Activated CD8-positive, alpha-beta memory T cell treated with anti-CD3 and anti-CD28 coated beads, Interleukin-2, amount 10 ng/mL, durations not matched to agents 7 days and 5 days (primary cell): ENCODE measurements around the gene WDHD1. TPM values are rescaled to one million over a fixed set of nuclear protein-coding genes. Genes with fewer than 3 reads are reported as not detected.
"Not testable (repeated sequence)": the region's sequence is repeated elsewhere in the genome, so short reads cannot be mapped to it uniquely, and the experiment has no call there.

ENCODE experiments used
- ATAC-seq: fragments of 150-1000 bp; cut with Tn5 transposase; one replicate; pipeline ENCODE4 v1.10.0; 2021; ENCODE audit warnings: moderate library complexity
- CTCF ChIA-PET: fragments of 350-600 bp; sonication (Branson Sonifier 250); formaldehyde crosslinking; loops from one replicate; lab custom pipeline; 2021; ENCODE audit warnings: antibody characterized with exemption; lab: Charles Lee
- DNase-seq: peaks from one replicate; pipeline ENCODE4 v3.0.0-alpha.2; 2020
- H3K27ac Mint-ChIP-seq: one replicate; pipeline ENCODE4 v1.8.0; 2021; ENCODE audit warnings: mild to moderate bottlenecking, mixed read lengths
- H3K27me3 Mint-ChIP-seq: one replicate; pipeline ENCODE4 v1.8.0; 2021; ENCODE audit warnings: mixed read lengths
- H3K36me3 Mint-ChIP-seq: one replicate; pipeline ENCODE4 v1.8.0; 2021; ENCODE audit warnings: mild to moderate bottlenecking, mixed read lengths
- H3K4me1 Mint-ChIP-seq: one replicate; pipeline ENCODE4 v1.8.0; 2021; ENCODE audit warnings: mixed read lengths
- H3K4me3 Mint-ChIP-seq: one replicate; pipeline ENCODE4 v1.8.0; 2021; ENCODE audit warnings: mild to moderate bottlenecking, moderate library complexity, mixed read lengths
- H3K9me3 Mint-ChIP-seq: one replicate; pipeline ENCODE4 v1.8.0; 2022; ENCODE audit warnings: low read depth, mixed read lengths
- total RNA-seq, 2 experiments: library from RNA; stranded (reverse); gene quantifications; one replicate each; pipeline ENCODE4 v1.2.3, GENCODE V29; 2021

WDHD1 gene
- total RNA-seq, 2 experiments from 2014 or later = 57.4 to 57.7 TPM

- Mint-ChIP-seq H3K9me3 (no peaks in the 10 kb centered on the region), H3K27ac (no peak overlapping the region), H3K36me3 (peaks cover 53% of the 10 kb centered on the region), H3K27me3 (no peaks in the 10 kb centered on the region), H3K4me3 (no peak overlapping the region), H3K4me1 (peaks cover 1% of the 10 kb centered on the region)
- DNase-seq = no peak
- ATAC-seq = no peak
- CTCF ChIA-PET = interaction anchor here (4.4 kb wide), 1 partner anchor 13 kb away, joined by 17 read pairs; the partner anchor contains the start of gene MAPK1IP1L
These were observed 11.8 kb upstream of the WDHD1 start for GRCh38 chr14:55038708-55039107.

DNA sequence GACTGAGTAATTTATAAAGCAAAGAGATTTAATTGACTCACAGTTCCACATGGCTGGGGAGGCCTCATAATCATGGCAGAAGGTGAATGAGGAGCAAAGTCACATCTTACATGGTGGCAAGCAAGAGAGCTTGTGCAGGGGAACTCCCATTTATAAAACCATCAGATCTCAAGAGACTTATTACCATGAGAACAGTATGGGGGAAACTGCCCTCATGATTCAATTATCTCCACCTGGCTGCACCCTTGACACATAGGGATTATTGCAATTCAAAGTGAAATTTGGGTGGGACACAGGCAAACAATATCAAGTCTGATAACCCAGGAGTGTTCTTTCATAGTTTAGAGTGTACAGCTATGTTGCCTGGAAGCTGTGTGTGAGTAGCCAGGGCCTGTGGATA is 11.1 kb upstream of the WDHD1 start:
- ATAC-seq, H3K4me1 Mint-ChIP-seq, DNase-seq, H3K27ac Mint-ChIP-seq, H3K4me3 Mint-ChIP-seq, H3K9me3 Mint-ChIP-seq, H3K27me3 Mint-ChIP-seq: not testable (repeated sequence)
- CTCF ChIA-PET = interaction anchor here (4.4 kb wide), 1 partner anchor 13 kb away, joined by 17 read pairs; the partner anchor contains the start of gene MAPK1IP1L
- H3K36me3 Mint-ChIP-seq = peaks cover 49% of the 10 kb centered on the region

GRCh38 chr14:55031190-55031589 is 4.3 kb upstream of the WDHD1 start:
- H3K27me3 Mint-ChIP-seq = no peaks in the 10 kb centered on the region
- H3K27ac Mint-ChIP-seq = no peak overlapping the region
- no peaks in the 10 kb centered on the region for H3K9me3 Mint-ChIP-seq
- H3K4me3 Mint-ChIP-seq = no peak overlapping the region
- CTCF ChIA-PET = interaction anchor here (0.6 to 1.9 kb wide), 2 partner anchors 20 to 129 kb away, joined by 3 to 15 read pairs; partner anchors contain the start of genes GCH1 and MAPK1IP1L
- H3K36me3 Mint-ChIP-seq = peaks cover 23% of the 10 kb centered on the region
- H3K4me1 Mint-ChIP-seq = peaks cover 32% of the 10 kb centered on the region
- DNase-seq (no peak), ATAC-seq (no peak)

DNA sequence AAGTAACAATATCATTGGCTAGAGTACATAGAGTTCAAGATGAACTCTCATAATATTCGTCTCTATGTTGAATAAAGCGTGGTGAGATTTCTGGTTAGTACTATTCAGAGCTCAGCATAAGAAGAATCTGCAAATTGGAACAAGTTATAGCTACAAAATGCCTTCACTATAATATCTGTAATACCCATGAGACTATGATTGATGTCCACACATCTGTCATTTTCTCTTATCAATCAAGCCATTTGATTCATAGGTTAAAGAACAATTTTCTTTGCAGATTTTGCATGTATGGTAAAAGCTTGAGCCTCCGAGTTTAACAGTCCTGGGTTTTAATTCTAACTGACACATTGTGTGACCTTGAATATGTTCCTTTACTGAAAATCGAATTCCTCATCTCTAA is 1.6 kb upstream of the WDHD1 start:
- CTCF ChIA-PET = interaction anchor here (0.8 to 3.7 kb wide), 2 partner anchors 23 to 254 kb away, joined by 3 to 43 read pairs; partner anchors contain the start of gene MAPK1IP1L
- DNase-seq (no peak), ATAC-seq (no peak)
- H3K27ac Mint-ChIP-seq = peak overlapping the region; percentile 95
- H3K36me3 Mint-ChIP-seq = peaks cover 17% of the 10 kb centered on the region
- H3K27me3 Mint-ChIP-seq = no peaks in the 10 kb centered on the region
- peaks cover 46% of the 10 kb centered on the region for H3K4me1 Mint-ChIP-seq
- peak overlapping the region; percentile 95 for H3K4me3 Mint-ChIP-seq
- no peaks in the 10 kb centered on the region for H3K9me3 Mint-ChIP-seq

GRCh38 chr14:55028066-55028465 is 1.2 kb upstream of the WDHD1 start:
- DNase-seq (no peak), ATAC-seq (no peak)
- Mint-ChIP-seq H3K4me3 (peak overlapping the region; percentile 95), H3K27ac (peak overlapping the region; percentile 95), H3K27me3 (no peaks in the 10 kb centered on the region), H3K4me1 (peaks cover 49% of the 10 kb centered on the region), H3K9me3 (no peaks in the 10 kb centered on the region), H3K36me3 (peaks cover 19% of the 10 kb centered on the region)
- CTCF ChIA-PET = interaction anchor here (0.8 to 3.7 kb wide), 3 partner anchors 13 to 254 kb away, joined by 3 to 43 read pairs (median 9); partner anchors contain the start of gene MAPK1IP1L

- Mint-ChIP-seq H3K4me1 (peaks cover 57% of the 10 kb centered on the region), H3K4me3 (peak overlapping the region; percentile 95), H3K36me3 (peaks cover 27% of the 10 kb centered on the region), H3K27ac (peak overlapping the region; percentile 95), H3K27me3 (no peaks in the 10 kb centered on the region), H3K9me3 (no peaks in the 10 kb centered on the region)
- DNase-seq (no peak), ATAC-seq (no peak)
- CTCF ChIA-PET = interaction anchor here (0.8 to 3.7 kb wide), 12 partner anchors 11 to 307 kb away, joined by 3 to 43 read pairs (median 4); partner anchors contain the start of gene MAPK1IP1L
These were observed 482 bp downstream of the WDHD1 start for GRCh38 chr14:55026441-55026792.

DNA sequence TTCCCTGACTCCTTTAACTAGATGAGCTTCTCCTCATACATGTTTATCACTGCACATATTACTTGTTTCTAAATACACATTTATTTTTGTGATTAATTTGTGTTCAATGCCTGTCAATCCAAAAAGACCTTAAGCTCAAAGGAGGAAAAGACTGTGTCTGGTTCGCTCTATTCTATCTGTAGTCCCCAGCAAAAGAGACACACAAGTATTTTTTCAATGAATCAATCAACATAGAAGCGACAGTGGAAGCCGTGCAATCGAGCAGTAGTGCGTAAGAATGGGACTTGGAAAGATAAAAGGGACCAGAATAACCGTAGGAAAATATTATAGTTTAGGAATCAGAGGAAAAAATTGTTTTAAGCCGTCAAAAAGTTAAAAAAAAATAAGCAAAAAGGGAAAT is 951 bp downstream of the WDHD1 start:
- Mint-ChIP-seq H3K27me3 (no peaks in the 10 kb centered on the region), H3K4me3 (peak overlapping the region; percentile 95), H3K27ac (peak overlapping the region; percentile 95), H3K9me3 (no peaks in the 10 kb centered on the region), H3K36me3 (peaks cover 28% of the 10 kb centered on the region), H3K4me1 (peaks cover 56% of the 10 kb centered on the region)
- DNase-seq = no peak
- no peak for ATAC-seq
- CTCF ChIA-PET = interaction anchor here (0.8 to 3.7 kb wide), 5 partner anchors 11 to 99 kb away, joined by 3 to 43 read pairs (median 4); partner anchors contain the start of gene MAPK1IP1L

DNA sequence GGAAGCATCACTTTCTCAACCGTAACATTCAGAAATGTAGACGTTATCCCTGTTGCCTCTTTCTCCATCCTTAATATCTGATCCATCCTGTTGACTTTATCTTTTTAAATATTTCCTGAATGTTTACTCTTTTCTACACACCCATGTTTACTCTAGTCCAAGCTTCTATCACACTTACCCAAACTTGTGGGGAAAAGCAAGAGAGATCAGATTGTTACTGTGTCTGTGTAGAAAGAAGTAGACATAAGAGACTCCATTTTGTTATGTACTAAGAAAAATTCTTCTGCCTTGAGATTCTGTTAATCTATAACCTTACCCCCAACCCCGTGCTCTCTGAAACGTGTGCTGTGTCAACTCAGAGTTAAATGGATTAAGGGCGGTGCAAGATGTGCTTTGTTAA is 2.5 kb downstream of the WDHD1 start:
- not testable (repeated sequence) for H3K9me3 Mint-ChIP-seq, DNase-seq, H3K27me3 Mint-ChIP-seq, H3K4me3 Mint-ChIP-seq, H3K27ac Mint-ChIP-seq, ATAC-seq
- H3K36me3 Mint-ChIP-seq = peaks cover 37% of the 10 kb centered on the region
- peaks cover 52% of the 10 kb centered on the region for H3K4me1 Mint-ChIP-seq
- CTCF ChIA-PET = interaction anchor here (2.9 kb wide), 1 partner anchor 27 kb away, joined by 18 read pairs; the partner anchor contains the start of gene MAPK1IP1L

DNA sequence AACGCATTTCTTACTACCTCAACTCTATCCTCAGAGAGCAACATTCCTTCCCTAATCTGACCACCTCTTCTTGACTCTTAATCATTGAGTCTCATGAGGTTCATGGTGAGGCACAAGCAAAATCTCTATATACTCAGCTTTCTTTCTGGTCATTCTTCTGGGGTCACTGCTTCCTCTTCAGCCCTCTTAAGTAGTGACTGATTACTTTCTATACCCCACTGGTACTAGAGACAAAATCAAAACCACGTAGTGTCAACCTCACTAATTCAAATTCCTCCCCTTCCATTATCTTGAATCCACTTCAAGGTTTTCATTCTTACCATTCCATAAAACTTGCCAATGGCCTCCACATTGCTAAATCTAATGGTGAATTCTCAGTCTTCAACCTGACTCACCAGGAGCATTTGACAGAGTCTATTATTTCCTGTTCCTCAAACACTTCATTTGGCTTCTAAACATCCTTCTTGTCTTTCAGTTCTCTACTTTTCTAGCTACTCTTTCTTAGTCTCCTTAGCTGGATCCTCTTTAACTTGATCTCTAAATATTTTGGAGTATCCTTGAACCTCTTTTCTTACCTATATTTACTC is 6.8 kb downstream of the WDHD1 start:
- H3K36me3 Mint-ChIP-seq = peaks cover 48% of the 10 kb centered on the region
- no peaks in the 10 kb centered on the region for H3K9me3 Mint-ChIP-seq
- DNase-seq (no peak), ATAC-seq (no peak)
- peaks cover 28% of the 10 kb centered on the region for H3K4me1 Mint-ChIP-seq
- no peaks in the 10 kb centered on the region for H3K27me3 Mint-ChIP-seq
- CTCF ChIA-PET = no interaction called here
- no peak overlapping the region for H3K27ac Mint-ChIP-seq
- no peak overlapping the region for H3K4me3 Mint-ChIP-seq

DNA sequence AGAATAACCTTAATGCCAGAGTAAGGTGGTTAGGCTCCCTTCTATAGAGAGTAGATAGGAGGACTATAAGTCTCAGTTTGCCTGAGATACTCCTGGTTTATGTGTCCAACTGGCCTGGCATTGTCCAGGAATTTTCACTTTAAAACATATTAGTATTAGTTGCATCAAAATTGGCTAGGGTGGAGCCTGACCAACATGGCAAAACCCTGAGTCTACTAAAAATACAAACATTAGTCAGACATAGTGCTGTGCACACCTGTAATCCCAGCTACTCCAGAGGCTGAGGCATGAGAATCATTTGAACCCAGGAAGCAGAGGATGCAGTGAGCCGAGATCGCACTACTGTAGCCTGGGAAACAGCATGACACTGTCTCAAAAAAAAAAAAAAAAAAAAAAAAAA is 11.9 kb downstream of the WDHD1 start:
- CTCF ChIA-PET = interaction anchor here (1.3 to 3.0 kb wide), 2 partner anchors 12 to 36 kb away, joined by 5 to 9 read pairs; partner anchors contain the start of genes MAPK1IP1L, SOCS4 and WDHD1
- Mint-ChIP-seq H3K27ac (no peak overlapping the region), H3K36me3 (peaks cover 51% of the 10 kb centered on the region), H3K27me3 (no peaks in the 10 kb centered on the region), H3K4me3 (no peak overlapping the region), H3K9me3 (no peaks in the 10 kb centered on the region), H3K4me1 (peaks cover 5% of the 10 kb centered on the region)
- no peak for ATAC-seq
- no peak for DNase-seq

DNA sequence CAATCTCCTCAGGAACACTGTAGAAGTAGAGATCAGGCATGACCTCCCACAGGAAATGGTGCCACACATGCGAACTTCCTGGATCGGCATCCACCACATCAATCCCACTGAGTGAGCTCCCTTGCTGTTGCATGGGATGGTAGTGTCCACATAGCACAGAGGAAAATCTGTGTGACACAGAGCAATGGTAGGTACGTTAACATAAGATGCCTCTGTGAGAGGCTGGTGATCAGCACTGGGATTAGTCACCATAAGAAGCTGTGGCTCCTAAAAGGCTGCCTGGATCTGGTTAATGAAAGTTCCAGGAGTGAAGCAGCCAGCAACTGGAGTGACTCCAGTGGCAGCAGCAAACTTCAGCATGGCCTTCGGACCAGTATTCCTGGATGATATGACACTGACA is 21.8 kb downstream of the WDHD1 start:
- H3K27me3 Mint-ChIP-seq = no peaks in the 10 kb centered on the region
- peaks cover 4% of the 10 kb centered on the region for H3K4me1 Mint-ChIP-seq
- CTCF ChIA-PET = no interaction called here
- DNase-seq = no peak
- no peak overlapping the region for H3K27ac Mint-ChIP-seq
- peaks cover 51% of the 10 kb centered on the region for H3K36me3 Mint-ChIP-seq
- H3K9me3 Mint-ChIP-seq = no peaks in the 10 kb centered on the region
- ATAC-seq = no peak
- no peak overlapping the region for H3K4me3 Mint-ChIP-seq

- Mint-ChIP-seq H3K36me3 (peaks cover 44% of the 10 kb centered on the region), H3K4me3 (no peak overlapping the region), H3K4me1 (peaks cover 4% of the 10 kb centered on the region), H3K9me3 (no peaks in the 10 kb centered on the region), H3K27me3 (no peaks in the 10 kb centered on the region), H3K27ac (no peak overlapping the region)
- no peak for DNase-seq
- ATAC-seq = no peak
- CTCF ChIA-PET = interaction anchor here (1.0 kb wide), 1 partner anchor 72 kb away, joined by 3 read pairs; no protein-coding TSS in a partner anchor
These were observed 26.5 kb downstream of the WDHD1 start for GRCh38 chr14:55000381-55000780.

GRCh38 chr14:54985156-54985555 is 41.7 kb downstream of the WDHD1 start:
- CTCF ChIA-PET = interaction anchor here (1.4 kb wide), 1 partner anchor 18 kb away, joined by 5 read pairs; no protein-coding TSS in a partner anchor
- DNase-seq = no peak
- Mint-ChIP-seq H3K27ac (no peak overlapping the region), H3K4me1 (no peaks in the 10 kb centered on the region), H3K27me3 (no peaks in the 10 kb centered on the region), H3K9me3 (peaks cover 3% of the 10 kb centered on the region), H3K4me3 (no peak overlapping the region), H3K36me3 (peaks cover 50% of the 10 kb centered on the region)
- ATAC-seq = no peak

GRCh38 chr14:54981698-54982097 is 45.2 kb downstream of the WDHD1 start:
- CTCF ChIA-PET = interaction anchor here (0.7 to 1.3 kb wide), 2 partner anchors 83 to 100 kb away, joined by 3 to 4 read pairs; no protein-coding TSS in a partner anchor
- H3K4me1 Mint-ChIP-seq = peaks cover 13% of the 10 kb centered on the region
- H3K4me3 Mint-ChIP-seq = no peak overlapping the region
- H3K36me3 Mint-ChIP-seq = peaks cover 47% of the 10 kb centered on the region
- no peak for DNase-seq
- no peak overlapping the region for H3K27ac Mint-ChIP-seq
- no peak for ATAC-seq
- H3K27me3 Mint-ChIP-seq = no peaks in the 10 kb centered on the region
- peaks cover 3% of the 10 kb centered on the region for H3K9me3 Mint-ChIP-seq
